SKM-1 (cell line): Measurements from ENCODE around the gene RPA4.
"Not testable (repeated sequence)": the region's sequence is repeated elsewhere in the genome, so short reads cannot be mapped to it uniquely, and the experiment has no call there.

Experiments used
- DNase-seq: peaks from one replicate; lab custom pipeline; 2025; ENCODE audit not compliant: unreplicated experiment; lab: John Stamatoyannopoulos, UW

Gene RPA4

DNA sequence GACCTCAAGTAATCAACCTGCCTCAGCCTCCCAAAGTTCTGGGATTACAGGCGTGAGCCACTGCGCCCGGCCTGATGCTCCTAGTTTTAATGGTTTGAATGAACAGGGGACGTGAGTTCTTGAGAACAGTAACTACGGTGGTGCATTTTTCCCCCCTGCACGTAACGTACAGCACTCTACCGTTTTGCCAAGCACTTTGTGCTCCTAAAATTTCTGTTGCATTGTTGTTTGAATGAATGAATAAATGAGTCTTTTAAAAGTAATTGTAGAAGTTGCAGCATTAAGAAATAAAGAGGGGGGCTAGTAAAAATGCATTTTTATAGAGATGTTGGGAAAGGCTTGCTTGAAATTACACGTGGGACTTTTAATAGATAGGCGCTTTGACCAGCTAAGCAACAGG lies at the start of gene RPA4:
RPA4 (plus strand) TSS at position 301 of the 400 bp plus-strand sequence. CDS start 403 bp downstream, outside the sequence.
- DNase-seq = no peak

DNA sequence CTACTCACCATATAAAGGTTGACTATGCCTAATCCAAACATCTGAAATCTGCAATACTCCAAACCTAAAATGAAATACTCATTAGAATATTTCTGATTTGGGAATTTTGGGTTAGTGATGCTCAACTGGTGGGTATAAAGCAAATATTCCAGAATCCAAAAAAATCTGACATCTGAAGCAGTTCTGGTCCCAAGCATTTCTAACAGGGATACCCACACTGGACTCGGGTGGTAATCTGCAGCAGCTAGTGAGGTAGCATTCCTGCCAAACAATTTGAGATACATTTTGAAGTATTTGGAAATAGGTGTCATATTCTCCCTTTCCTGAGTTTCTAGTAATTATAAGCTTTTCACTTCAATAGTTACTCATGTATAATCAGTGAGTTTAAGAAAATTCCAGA lies 49.6 kb upstream of the RPA4 start:
- DNase-seq = no peak

GRCh38 chrX:96835660-96836289 lies 47.9 kb upstream of the RPA4 start:
- DNase-seq = no peak

DNA sequence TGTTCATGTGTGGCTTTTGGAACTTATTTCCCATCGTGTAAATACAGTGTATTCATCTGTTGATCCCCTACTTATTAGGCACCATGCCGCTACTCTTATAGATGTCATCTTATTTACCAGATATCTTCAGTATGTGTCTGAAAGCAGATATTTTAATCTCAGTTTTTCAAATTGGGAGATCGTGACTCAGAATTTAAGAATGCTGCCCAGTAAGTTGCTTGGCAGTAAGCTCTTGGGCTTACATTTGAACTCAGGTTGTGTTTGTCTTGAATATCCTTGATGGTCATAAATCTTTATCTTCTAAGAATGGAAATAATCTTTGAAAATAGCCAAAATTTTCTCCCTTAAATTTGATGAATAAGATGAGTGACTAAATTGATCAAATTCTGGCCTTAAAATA lies 45.9 kb upstream of the RPA4 start:
- DNase-seq = no peak

DNA sequence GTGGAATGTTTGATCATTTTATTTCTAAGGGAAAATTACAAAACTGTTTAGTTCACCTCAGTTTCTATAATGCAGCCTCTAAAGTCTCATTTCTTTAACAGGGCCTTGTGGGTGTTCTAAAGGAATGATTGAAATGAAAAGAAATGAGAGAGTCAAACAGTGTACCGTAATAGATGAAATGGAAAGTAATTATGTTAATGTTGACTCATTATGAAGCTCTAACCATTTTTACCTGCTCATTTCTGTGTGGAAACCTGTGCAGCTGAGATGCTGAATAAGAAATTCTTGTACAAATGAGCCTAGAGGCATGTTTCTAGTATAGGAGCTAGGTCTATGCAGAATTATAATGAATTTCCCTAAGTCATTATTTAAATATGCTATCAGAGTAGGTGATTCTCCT lies 45.2 kb upstream of the RPA4 start:
- no peak for DNase-seq

GRCh38 chrX:96841325-96841724 lies 42.4 kb upstream of the RPA4 start:
- DNase-seq = no peak

GRCh38 chrX:96841866-96842265 lies 41.8 kb upstream of the RPA4 start:
- DNase-seq = not testable (repeated sequence)

DNA sequence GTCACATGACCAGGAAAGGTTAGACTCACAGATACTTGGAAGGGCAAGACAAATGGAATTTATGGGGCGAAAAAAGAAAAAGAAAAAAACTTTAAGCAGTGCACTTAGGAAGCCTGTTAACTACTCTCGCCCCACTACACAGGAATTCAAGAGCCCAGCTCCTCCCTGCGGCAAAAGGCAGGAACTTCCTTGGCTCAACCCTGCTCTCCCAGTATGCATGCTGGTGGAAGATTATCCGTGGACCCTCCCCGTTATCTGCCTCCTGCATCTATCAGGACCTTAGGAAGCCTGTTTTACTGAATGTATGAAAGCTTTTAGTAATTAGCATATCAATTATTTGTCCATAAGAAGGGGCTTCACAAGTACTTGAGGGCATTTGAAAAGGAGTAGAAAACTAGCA lies 40.1 kb upstream of the RPA4 start:
- no peak for DNase-seq

- DNase-seq = no peak
Measured at GRCh38 chrX:96846841-96847240, 36.9 kb upstream of the RPA4 start.

GRCh38 chrX:96859422-96859821 lies 24.3 kb upstream of the RPA4 start:
- DNase-seq = not testable (repeated sequence)

DNA sequence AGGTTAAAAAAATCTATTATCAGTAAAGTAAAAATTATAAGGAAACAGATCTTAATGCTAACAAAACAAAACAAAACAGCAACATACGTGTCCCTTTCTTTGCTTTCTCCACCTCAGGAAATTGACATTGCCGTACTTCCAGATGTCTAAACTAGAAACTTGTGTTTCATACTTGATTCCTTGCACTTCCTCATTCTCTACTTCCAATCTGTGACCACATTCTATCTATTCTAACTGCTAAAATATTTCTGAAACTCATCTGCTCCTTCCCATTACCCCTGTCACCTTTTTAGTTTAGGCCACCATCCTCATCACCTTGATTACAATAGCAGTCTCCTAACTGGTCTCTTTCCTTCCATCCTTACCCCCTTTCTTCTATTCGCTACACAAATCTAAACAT lies 22.5 kb upstream of the RPA4 start:
- no peak for DNase-seq

DNA sequence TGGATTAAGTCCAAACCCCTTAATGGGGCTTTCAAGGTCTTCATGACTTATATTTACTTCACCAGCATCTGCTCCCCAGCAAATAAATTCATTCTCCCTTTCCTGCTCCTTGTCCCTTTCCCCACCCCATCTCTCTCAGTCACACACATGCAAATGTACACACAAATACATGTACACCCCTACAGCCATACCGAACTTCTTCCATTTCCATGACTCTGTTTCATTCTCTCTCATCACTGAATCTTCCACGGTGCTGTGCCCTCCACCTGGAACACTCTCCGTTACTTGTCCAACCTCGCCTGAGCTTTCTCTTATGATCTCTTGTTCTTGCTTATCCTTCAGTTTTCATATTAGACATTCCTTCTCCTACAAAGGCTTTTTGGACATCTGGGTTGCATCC lies 22.0 kb upstream of the RPA4 start:
- no peak for DNase-seq

GRCh38 chrX:96884027-96884426 lies 319 bp downstream of the RPA4 start:
- no peak for DNase-seq

GRCh38 chrX:96889726-96890125 lies 6.0 kb downstream of the RPA4 start:
- DNase-seq = no peak

DNA sequence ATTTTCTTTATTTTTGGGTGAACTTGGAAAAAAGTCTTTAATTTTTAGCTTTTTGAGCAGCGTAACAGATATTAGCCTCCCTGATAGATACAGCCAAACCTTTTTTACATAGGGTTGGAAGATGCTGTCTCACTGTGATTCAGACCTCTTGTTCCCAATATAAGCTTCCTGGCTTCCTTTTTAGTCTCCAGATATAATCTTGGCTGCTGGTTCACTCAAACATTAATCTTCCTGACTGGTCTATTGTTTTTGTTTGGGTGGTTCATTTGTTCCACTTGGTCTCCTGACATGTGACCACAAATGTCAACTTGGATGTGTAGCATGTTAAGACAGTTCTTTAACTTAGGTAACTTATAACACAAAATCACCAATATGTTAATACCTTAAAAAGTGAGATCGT lies 23.0 kb downstream of the RPA4 start:
- DNase-seq = no peak

- DNase-seq = no peak
Measured at GRCh38 chrX:96907516-96908272, 24.0 kb downstream of the RPA4 start.

DNA sequence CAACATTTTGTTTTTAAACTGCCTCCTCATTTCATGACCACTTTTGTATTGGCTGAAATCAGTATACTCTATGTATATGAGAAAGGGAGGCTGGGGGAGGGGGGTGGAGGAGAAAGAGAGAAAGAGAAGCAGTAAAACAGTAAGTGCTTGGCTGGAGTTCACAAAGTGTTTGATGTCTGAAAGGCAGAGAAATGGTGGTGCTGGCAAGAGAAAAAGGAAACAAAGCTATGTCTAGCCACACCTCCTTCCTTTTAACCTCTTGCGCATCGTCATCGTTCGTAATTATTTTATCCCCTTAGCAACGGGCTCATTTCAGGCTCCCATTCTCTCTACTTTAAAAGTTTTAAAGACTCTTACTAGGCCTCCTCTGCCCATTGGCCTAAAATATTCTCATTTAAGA lies 25.6 kb downstream of the RPA4 start:
- DNase-seq = no peak

DNA sequence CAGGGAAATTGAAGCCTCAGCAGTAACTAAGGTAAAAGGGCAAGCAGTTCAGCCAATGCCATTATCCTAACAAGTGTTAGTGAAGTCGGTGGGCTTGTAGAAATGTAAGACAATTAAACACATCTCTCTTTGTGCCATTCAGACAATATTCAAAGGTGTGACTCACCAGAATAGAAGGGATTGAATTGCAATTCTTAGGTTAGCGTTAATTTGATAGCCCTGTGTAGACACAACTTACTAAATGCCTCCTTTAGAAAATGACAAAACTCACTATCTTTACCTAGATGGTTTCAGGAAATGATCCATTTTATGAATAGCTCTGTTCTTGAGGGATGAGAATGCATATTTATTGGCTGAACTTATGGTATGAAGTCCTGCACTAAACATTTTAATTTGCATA lies 35.2 kb downstream of the RPA4 start:
- no peak for DNase-seq

- no peak for DNase-seq
Measured at GRCh38 chrX:96919672-96920071, 36.0 kb downstream of the RPA4 start.

- DNase-seq = no peak
Measured at GRCh38 chrX:96924581-96924980, 40.9 kb downstream of the RPA4 start.

DNA sequence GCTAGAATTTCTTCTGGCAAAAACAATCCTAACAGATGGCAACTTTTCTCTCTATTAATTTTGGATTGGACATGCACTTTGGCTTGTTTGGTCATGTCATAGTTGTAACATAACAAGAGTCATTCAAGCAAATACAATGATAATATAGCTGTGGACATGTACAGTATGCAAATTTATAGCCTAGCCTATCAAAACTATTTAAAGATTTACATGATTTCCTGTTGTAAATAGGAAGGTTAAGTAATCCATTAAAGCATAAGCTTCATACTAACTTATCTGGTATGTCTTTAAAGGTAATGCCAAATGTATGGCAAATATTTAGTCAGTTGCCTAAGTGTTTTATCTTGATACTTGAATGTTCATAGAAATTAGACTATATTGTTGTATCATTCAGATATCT lies 45.3 kb downstream of the RPA4 start:
- no peak for DNase-seq
